Measurements from ENCODE around the gene AQP12B. TPM values are rescaled to one million over a fixed set of nuclear protein-coding genes. Genes with fewer than 3 reads are reported as not detected.

AQP12B gene
- total RNA-seq, 1 donor from 2014 or later = not detected

DNA sequence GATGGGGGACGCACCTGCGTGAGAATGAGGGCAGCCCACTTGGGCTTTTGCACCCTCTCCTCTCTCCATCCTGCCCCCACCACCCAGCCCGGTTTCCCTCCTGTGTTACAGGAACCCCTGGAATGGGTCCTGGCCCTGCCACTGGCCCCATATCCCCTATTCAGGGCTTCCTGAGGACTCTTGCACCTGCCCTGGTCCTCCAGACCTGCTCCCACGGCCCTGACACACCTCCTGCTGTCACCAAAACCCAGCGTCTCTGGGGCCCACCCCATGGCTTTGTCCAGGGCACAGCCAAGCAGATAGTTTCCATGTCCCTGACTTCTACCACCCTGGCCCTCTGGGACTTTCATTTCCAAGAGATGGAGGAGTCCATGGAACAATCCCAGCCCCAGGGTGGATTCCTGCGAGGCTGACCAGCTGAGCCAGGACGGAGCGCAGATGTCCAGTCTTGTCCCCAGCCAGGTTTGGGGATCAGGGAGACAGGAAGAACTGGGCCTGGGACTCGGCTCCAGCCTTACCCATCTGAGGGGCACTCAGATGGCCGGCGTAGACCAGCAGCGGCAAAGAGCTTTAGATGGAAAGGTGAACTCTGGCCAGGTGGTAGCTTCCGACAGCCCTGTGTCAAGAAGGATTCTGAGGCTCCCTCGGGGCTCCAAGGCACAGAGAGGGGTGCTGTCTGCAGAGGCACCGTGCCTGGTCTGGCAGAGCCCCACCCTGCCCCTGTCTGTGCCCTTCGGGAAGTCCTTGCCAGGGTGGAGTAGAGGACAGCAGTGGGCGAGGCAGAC is 45.4 kb downstream of the AQP12B start:
- DNase-seq (ENCODE audit: low spot score) = no peak
- H3K9me3 Mint-ChIP-seq (ENCODE audit: unreplicated experiment) = peaks cover 12% of the 10 kb centered on the region
- H3K27ac Mint-ChIP-seq (ENCODE audit: unreplicated experiment) = no peak overlapping the region
- peaks cover 17% of the 10 kb centered on the region for H3K27me3 Mint-ChIP-seq (ENCODE audit: unreplicated experiment)
- peaks cover 12% of the 10 kb centered on the region for H3K36me3 Mint-ChIP-seq (ENCODE audit: low read depth, unreplicated experiment)
- no peak overlapping the region for H3K4me3 Mint-ChIP-seq (ENCODE audit: unreplicated experiment)
- TF ChIP-seq, protein P1, sequence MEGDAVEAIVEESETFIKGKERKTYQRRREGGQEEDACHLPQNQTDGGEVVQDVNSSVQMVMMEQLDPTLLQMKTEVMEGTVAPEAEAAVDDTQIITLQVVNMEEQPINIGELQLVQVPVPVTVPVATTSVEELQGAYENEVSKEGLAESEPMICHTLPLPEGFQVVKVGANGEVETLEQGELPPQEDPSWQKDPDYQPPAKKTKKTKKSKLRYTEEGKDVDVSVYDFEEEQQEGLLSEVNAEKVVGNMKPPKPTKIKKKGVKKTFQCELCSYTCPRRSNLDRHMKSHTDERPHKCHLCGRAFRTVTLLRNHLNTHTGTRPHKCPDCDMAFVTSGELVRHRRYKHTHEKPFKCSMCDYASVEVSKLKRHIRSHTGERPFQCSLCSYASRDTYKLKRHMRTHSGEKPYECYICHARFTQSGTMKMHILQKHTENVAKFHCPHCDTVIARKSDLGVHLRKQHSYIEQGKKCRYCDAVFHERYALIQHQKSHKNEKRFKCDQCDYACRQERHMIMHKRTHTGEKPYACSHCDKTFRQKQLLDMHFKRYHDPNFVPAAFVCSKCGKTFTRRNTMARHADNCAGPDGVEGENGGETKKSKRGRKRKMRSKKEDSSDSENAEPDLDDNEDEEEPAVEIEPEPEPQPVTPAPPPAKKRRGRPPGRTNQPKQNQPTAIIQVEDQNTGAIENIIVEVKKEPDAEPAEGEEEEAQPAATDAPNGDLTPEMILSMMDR (IDR thresholded peaks at IDR 0.05; ENCODE audit: unreplicated experiment) = no peak
- H3K4me1 Mint-ChIP-seq (ENCODE audit: unreplicated experiment) = no peaks in the 10 kb centered on the region

DNA sequence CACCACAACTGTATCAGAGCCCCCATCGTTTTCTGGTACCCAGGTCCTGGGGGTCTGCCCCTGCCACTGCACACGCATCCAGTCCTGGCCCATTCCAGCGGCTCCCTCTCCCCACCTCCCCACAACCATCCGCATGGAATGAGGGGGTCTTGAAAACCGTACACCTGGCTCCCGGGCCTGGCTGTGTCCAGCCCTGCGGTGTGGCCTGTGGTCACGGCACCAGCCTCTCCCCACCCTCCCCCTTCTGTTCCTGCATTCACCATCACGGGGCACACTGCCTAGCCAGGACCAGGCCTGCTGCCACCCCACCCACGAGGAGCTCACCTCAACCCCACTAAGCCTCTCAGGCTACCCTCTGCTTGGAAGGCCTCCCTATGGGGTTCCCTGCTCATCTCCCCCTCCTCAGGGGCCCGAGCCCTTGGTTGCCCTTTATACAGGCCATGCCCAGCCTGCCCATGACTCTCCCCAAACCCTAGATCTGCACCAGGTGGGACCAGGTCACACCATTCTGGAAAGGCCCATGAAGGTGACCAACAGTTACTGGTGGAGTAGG is 46.0 kb downstream of the AQP12B start:
- H3K4me3 Mint-ChIP-seq (ENCODE audit: unreplicated experiment) = no peak overlapping the region
- peaks cover 15% of the 10 kb centered on the region for H3K27me3 Mint-ChIP-seq (ENCODE audit: unreplicated experiment)
- TF ChIP-seq, protein P1 (IDR thresholded peaks at IDR 0.05; ENCODE audit: unreplicated experiment) = no peak
- no peak for DNase-seq (ENCODE audit: low spot score)
- H3K4me1 Mint-ChIP-seq (ENCODE audit: unreplicated experiment) = no peaks in the 10 kb centered on the region
- H3K36me3 Mint-ChIP-seq (ENCODE audit: low read depth, unreplicated experiment) = peaks cover 12% of the 10 kb centered on the region
- H3K27ac Mint-ChIP-seq (ENCODE audit: unreplicated experiment) = no peak overlapping the region
- peaks cover 12% of the 10 kb centered on the region for H3K9me3 Mint-ChIP-seq (ENCODE audit: unreplicated experiment)

DNA sequence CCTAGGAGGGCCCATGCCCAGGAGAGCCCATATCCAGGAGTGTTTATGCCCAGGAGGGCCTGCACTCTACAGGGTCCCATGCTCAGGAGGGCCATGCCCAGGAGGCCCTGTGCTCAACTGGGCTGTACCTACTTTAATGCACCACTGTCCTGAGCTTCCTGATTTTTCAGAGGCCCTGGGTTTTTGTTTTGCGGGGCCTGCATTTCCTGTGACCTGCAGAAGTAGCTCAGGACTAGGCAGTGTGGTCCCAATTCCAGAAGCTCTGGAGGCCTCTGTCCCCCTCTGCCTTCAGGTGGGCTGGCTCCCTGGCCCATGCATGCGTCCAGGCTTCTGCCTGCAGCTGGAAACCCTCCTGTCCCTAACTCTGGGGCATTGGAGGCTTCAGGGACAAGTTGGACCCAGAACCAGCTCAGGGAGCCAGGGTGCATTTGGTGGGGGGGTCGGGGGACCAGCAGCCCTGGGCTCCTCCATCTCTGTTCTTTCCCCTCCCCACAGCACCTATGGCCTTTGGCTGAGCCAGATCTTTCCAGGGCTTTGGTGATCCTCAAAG is 46.6 kb downstream of the AQP12B start:
- H3K27me3 Mint-ChIP-seq (ENCODE audit: unreplicated experiment) = peaks cover 15% of the 10 kb centered on the region
- TF ChIP-seq, protein P1 (IDR thresholded peaks at IDR 0.05; ENCODE audit: unreplicated experiment) = no peak
- peaks cover 12% of the 10 kb centered on the region for H3K36me3 Mint-ChIP-seq (ENCODE audit: low read depth, unreplicated experiment)
- H3K27ac Mint-ChIP-seq (ENCODE audit: unreplicated experiment) = no peak overlapping the region
- no peak for DNase-seq (ENCODE audit: low spot score)
- no peak overlapping the region for H3K4me3 Mint-ChIP-seq (ENCODE audit: unreplicated experiment)
- no peaks in the 10 kb centered on the region for H3K4me1 Mint-ChIP-seq (ENCODE audit: unreplicated experiment)
- peaks cover 12% of the 10 kb centered on the region for H3K9me3 Mint-ChIP-seq (ENCODE audit: unreplicated experiment)

DNA sequence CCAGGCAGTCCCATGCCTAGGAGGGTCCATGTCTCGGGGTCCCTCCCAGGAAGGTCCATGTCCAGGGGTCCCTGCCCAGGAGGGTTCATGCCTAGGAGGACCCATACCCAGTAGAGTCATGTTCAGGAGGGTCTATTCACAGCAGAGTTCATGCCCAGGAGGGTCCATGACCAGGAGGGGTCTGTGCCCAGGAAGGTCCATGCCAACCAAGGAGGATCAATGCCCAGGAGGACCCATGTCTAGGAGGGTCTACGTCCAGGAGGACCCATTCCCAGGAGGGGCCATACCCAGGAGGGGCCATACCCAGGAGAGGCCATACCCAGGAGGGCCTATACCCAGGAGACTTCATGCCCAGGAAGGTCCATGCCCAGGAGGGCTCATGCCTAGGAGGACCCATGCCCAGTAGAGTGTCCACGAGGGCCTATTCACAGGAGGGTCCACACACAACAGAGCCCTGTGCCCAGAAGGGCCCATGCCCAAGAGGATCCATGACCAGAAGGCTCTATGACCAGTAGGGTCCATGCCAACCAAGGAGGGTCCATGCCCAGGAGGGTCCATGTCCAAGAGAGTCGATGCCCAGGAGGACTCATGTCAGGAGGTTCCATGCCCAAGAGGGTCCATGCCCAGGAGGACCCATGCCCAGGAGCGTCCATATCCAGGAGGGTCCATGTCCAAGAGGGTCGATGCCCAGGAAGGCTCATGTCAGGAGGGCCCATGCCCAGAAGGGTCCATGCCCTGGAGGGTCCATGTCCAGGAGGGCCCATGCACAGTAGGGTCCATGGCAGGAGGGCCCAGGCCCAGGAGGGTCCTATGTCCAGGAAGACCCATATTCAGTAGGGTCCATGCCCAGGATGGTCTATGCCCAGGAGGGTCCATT is 47.3 kb downstream of the AQP12B start:
- H3K27ac Mint-ChIP-seq (ENCODE audit: unreplicated experiment) = no peak overlapping the region
- peaks cover 12% of the 10 kb centered on the region for H3K9me3 Mint-ChIP-seq (ENCODE audit: unreplicated experiment)
- no peaks in the 10 kb centered on the region for H3K4me1 Mint-ChIP-seq (ENCODE audit: unreplicated experiment)
- H3K36me3 Mint-ChIP-seq (ENCODE audit: low read depth, unreplicated experiment) = peaks cover 12% of the 10 kb centered on the region
- H3K4me3 Mint-ChIP-seq (ENCODE audit: unreplicated experiment) = no peak overlapping the region
- no peak for DNase-seq (ENCODE audit: low spot score)
- TF ChIP-seq, protein P1 (IDR thresholded peaks at IDR 0.05; ENCODE audit: unreplicated experiment) = no peak
- peaks cover 15% of the 10 kb centered on the region for H3K27me3 Mint-ChIP-seq (ENCODE audit: unreplicated experiment)

Measured in endothelial cell (in vitro differentiated cells).